OCI-LY1 (cell line): Measurements from ENCODE around the gene PAH.

Experiments
- CTCF ChIP-seq: fragments of 200-600 bp; sonication (generic), shearing (Covaris generic); IDR thresholded peaks from 2 replicates; pipeline ENCODE4 v1.5.1; 2017; ENCODE audit warnings: mild to moderate bottlenecking, antibody characterized with exemption, low read length, moderate library complexity, mixed read lengths
- EZH2 ChIP-seq: fragments of 200-600 bp; sonication (generic), shearing (Covaris generic); IDR thresholded peaks from 2 replicates; pipeline ENCODE4 v1.8.0; 2017; ENCODE audit warnings: borderline replicate concordance, mixed run types, mild to moderate bottlenecking, antibody characterized with exemption, low read length, moderate library complexity, mixed read lengths

- TF ChIP-seq CTCF (no peak), EZH2 (no peak)
Measured at GRCh38 chr12:102951841-102952240, 34.8 kb upstream of the PAH start.
